ENCODE measurements around the gene PEPD. TPM values are rescaled to one million over a fixed set of nuclear protein-coding genes. Genes with fewer than 3 reads are reported as not detected.

The PEPD gene
- total and polyA plus RNA-seq, 2 experiments from 2014 or later, result 141 to 175 TPM

DNA sequence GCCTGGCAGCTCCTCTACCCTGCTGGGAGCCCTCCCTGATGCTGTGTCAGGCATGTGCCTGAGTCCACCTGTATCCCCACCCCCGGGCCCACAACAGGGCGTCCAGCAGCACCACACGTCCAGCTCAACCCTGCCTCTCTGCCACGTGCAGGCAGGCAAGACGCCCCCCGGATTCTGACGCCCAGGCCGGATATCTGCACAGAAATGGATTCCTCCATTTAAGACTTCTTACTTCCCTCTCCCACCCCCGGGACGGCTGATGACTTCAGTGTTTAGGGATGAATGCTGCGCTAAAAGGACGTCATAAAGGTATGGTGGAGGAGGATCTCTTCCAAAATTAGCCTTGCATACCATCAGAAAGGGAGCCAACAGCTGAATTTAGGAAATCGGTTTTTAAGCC lies 10.2 kb downstream of the PEPD start:
- Histone ChIP-seq H2AFZ (no peak overlapping the region), H3K27me3 (no peaks in the 10 kb centered on the region), H3K4me1 (ENCODE audit: insufficient read depth) (no peaks in the 10 kb centered on the region), H3K9me3 (ENCODE audit: low read depth) (no peaks in the 10 kb centered on the region), H3K36me3 (replicated peaks; ENCODE audit: insufficient read depth, low read depth) (no peaks in the 10 kb centered on the region), H3K27ac (no peak overlapping the region), H3K4me2 (no peak overlapping the region), H3K4me3 (no peak overlapping the region), H3K9me2 (replicated peaks; ENCODE audit: insufficient read depth) (no peaks in the 10 kb centered on the region), H3K79me2 (peaks cover 27% of the 10 kb centered on the region), H4K20me1 (ENCODE audit: insufficient read depth, poor library complexity, severe bottlenecking) (peaks cover 28% of the 10 kb centered on the region)
- WGBS (ENCODE audit: low lambda C conversion rate, missing lambda C conversion rate), result 93% methylated on average over 13 of the region's 13 CpGs
- DNase-seq (ENCODE audit: low spot score), result no peak
- TF ChIP-seq, protein P1, sequence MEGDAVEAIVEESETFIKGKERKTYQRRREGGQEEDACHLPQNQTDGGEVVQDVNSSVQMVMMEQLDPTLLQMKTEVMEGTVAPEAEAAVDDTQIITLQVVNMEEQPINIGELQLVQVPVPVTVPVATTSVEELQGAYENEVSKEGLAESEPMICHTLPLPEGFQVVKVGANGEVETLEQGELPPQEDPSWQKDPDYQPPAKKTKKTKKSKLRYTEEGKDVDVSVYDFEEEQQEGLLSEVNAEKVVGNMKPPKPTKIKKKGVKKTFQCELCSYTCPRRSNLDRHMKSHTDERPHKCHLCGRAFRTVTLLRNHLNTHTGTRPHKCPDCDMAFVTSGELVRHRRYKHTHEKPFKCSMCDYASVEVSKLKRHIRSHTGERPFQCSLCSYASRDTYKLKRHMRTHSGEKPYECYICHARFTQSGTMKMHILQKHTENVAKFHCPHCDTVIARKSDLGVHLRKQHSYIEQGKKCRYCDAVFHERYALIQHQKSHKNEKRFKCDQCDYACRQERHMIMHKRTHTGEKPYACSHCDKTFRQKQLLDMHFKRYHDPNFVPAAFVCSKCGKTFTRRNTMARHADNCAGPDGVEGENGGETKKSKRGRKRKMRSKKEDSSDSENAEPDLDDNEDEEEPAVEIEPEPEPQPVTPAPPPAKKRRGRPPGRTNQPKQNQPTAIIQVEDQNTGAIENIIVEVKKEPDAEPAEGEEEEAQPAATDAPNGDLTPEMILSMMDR (IDR thresholded peaks at IDR 0.05; ENCODE audit: poor library complexity), result no peak
- TF ChIP-seq EZH2 (IDR thresholded peaks at IDR 0.05; ENCODE audit: borderline replicate concordance) (no peak), EZH2phosphoT487 (IDR thresholded peaks at IDR 0.05; ENCODE audit: low read depth, severe bottlenecking, unreplicated experiment) (no peak)

DNA sequence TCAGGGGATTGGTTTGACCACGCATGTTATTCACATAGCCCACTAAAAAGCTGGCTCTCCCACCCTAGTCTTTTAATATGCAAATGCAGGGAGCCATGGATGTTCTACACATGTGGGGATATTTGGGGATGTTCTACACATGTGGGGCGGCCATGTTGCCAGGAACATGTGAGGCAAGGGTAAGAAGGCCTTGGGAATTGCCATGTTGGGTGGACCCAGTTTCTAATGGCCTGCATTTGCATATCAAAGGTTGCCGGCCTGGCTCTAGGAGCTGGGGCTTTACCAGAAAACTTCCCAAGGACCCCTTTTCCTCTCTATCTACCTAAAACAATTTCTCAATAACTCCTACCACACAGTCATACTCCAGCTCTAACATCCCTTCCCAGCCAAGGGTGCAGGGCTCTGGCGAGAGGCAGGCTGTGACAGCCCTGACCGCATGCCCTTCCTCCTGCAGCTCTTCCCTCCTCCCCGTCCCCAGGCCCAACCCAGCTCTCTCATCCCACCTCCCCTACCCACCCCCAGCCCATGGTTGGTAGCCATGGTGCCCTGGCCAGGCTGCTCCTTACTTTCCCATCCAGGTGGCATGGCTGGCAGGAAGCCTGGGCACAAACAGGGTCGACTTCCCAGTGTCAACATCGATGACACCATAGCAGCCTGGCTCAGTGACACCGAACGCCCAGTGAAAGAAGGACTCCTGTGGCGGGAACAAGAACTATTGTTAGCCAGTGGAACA lies 11.0 kb downstream of the PEPD start:
- TF ChIP-seq EZH2 (IDR thresholded peaks at IDR 0.05; ENCODE audit: borderline replicate concordance), result no peak
- peaks cover 21% of the 10 kb centered on the region for H4K20me1 ChIP-seq (ENCODE audit: insufficient read depth, poor library complexity, severe bottlenecking)
- no peak overlapping the region for H3K4me3 ChIP-seq
- H3K9me3 ChIP-seq (ENCODE audit: low read depth), result no peaks in the 10 kb centered on the region
- H3K9me2 ChIP-seq (replicated peaks; ENCODE audit: insufficient read depth), result no peaks in the 10 kb centered on the region
- DNase-seq (ENCODE audit: low spot score), result no peak
- 93% methylated on average over 10 of the region's 11 CpGs for WGBS (ENCODE audit: low lambda C conversion rate, missing lambda C conversion rate)
- peaks cover 20% of the 10 kb centered on the region for H3K79me2 ChIP-seq
- H2AFZ ChIP-seq, result no peak overlapping the region
- no peak overlapping the region for H3K27ac ChIP-seq
- no peak overlapping the region for H3K4me2 ChIP-seq
- H3K4me1 ChIP-seq (ENCODE audit: insufficient read depth), result no peaks in the 10 kb centered on the region
- H3K27me3 ChIP-seq, result no peaks in the 10 kb centered on the region
- H3K36me3 ChIP-seq (replicated peaks; ENCODE audit: insufficient read depth, low read depth), result no peaks in the 10 kb centered on the region

DNA sequence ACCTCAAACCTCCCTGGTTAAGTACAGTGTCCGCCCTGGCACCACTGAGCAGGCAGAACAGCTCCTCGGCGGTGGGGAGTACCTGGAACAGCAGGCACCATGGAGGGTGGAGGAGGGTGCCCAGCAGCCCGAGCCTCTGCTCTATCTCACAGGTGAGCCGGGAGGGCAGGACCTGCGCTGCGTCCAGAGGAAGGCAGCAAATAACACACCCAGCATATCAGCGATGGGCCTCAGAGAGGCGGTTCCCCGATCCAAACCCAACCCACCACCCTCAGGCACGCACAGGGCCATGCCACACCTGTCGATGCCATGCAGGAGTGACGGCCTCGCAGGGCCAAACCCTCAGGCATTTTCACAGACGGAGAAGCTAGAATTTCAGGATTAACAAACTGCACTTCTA lies 11.8 kb downstream of the PEPD start:
- Histone ChIP-seq H3K4me2 (no peak overlapping the region), H3K36me3 (replicated peaks; ENCODE audit: insufficient read depth, low read depth) (no peaks in the 10 kb centered on the region), H3K27me3 (no peaks in the 10 kb centered on the region), H3K9me2 (replicated peaks; ENCODE audit: insufficient read depth) (no peaks in the 10 kb centered on the region), H3K4me1 (ENCODE audit: insufficient read depth) (no peaks in the 10 kb centered on the region), H3K4me3 (no peak overlapping the region), H3K9me3 (ENCODE audit: low read depth) (no peaks in the 10 kb centered on the region), H2AFZ (no peak overlapping the region), H3K79me2 (peaks cover 11% of the 10 kb centered on the region), H4K20me1 (ENCODE audit: insufficient read depth, poor library complexity, severe bottlenecking) (peaks cover 13% of the 10 kb centered on the region), H3K27ac (no peak overlapping the region)
- no peak for DNase-seq (ENCODE audit: low spot score)
- WGBS (ENCODE audit: low lambda C conversion rate, missing lambda C conversion rate), result 93% methylated on average over 15 of the region's 15 CpGs
- TF ChIP-seq, protein P1 (IDR thresholded peaks at IDR 0.05; ENCODE audit: poor library complexity), result no peak
- TF ChIP-seq EZH2phosphoT487 (IDR thresholded peaks at IDR 0.05; ENCODE audit: low read depth, severe bottlenecking, unreplicated experiment) (no peak), EZH2 (IDR thresholded peaks at IDR 0.05; ENCODE audit: borderline replicate concordance) (no peak)

DNA sequence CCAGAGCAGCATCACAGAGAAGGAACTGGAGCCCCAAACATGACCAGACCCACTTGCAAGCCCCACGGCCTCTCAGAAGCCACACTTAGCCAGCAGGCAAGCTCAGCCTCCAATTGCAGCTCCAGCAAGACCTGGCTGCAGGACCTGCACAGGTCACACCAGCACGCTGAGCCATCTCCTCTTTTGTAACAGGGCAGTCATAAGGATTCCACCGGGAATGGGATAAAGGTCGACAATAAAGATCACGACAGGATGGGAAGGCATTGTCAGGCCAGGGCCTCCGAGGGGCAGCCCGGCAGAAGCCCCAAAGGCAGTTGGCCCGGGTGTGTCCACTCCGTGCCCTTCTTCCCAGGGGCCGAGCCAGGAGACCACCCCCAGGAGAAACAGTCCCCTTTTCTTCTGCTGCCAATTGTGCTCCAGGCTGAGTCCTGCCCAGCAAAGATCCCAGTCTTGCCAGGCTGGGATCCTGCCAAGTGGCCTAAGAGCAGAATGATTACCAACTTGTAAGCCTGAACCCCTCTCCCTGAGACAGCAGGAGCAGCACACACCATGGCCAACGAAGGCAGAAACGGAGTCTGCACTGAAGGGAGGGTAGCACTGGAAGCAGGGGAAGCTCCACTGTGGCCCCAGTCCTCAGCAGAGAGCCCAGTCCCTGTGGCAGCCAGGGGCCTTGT lies 12.5 kb downstream of the PEPD start:
- H3K9me3 ChIP-seq (ENCODE audit: low read depth), result no peaks in the 10 kb centered on the region
- no peak for DNase-seq (ENCODE audit: low spot score)
- no peak overlapping the region for H2AFZ ChIP-seq
- H3K79me2 ChIP-seq, result peaks cover 10% of the 10 kb centered on the region
- no peak overlapping the region for H3K4me2 ChIP-seq
- H3K4me3 ChIP-seq, result no peak overlapping the region
- H3K9me2 ChIP-seq (replicated peaks; ENCODE audit: insufficient read depth), result no peaks in the 10 kb centered on the region
- 94% methylated on average over 12 of the region's 12 CpGs for WGBS (ENCODE audit: low lambda C conversion rate, missing lambda C conversion rate)
- H4K20me1 ChIP-seq (ENCODE audit: insufficient read depth, poor library complexity, severe bottlenecking), result peaks cover 12% of the 10 kb centered on the region
- H3K27me3 ChIP-seq, result no peaks in the 10 kb centered on the region
- H3K4me1 ChIP-seq (ENCODE audit: insufficient read depth), result no peaks in the 10 kb centered on the region
- no peaks in the 10 kb centered on the region for H3K36me3 ChIP-seq (replicated peaks; ENCODE audit: insufficient read depth, low read depth)
- no peak overlapping the region for H3K27ac ChIP-seq
- TF ChIP-seq EZH2phosphoT487 (IDR thresholded peaks at IDR 0.05; ENCODE audit: low read depth, severe bottlenecking, unreplicated experiment) (no peak), EZH2 (IDR thresholded peaks at IDR 0.05; ENCODE audit: borderline replicate concordance) (no peak)
- TF ChIP-seq, protein P1 (IDR thresholded peaks at IDR 0.05; ENCODE audit: poor library complexity), result no peak

Measured in hepatocyte (in vitro differentiated cells).